Endometrial microvascular endothelial cells (primary cell): ENCODE data around the gene TMEFF2. TPM values are rescaled to one million over a fixed set of nuclear protein-coding genes. Genes with fewer than 3 reads are reported as not detected.

Source experiments
- in situ Hi-C: cut with HindIII; loops from 2 replicates; pipeline ENCODE4 v1.10.0; 2017; ENCODE audit warnings: low sequenced_read_pairs, low pct_unique_long_range_greater_than_20kb; ENCODE audit errors: inconsistent ontology term
- total RNA-seq: library from RNA; depleted of rRNA; stranded (reverse); fragments of >200 nt; gene quantifications from one replicate; pipeline ENCODE4 v1.2.3, GENCODE V29; 2015; ENCODE audit errors: inconsistent ontology term

The TMEFF2 gene
- total RNA-seq: not detected

- in situ Hi-C loops: no loop called here
These were observed at the start of gene TMEFF2 for GRCh38 chr2:192194866-192195547. TSS of gene TMEFF2 (minus strand) at chr2:192194933. CDS start at chr2:192194524, 409 bp downstream.

- in situ Hi-C loops: no loop called here
These were observed 48.8 kb upstream of the TMEFF2 start for GRCh38 chr2:192243488-192243887.

GRCh38 chr2:192236136-192236535 is 41.4 kb upstream of the TMEFF2 start:
- in situ Hi-C loops: no loop called here

- in situ Hi-C loops: no loop called here
These were observed 36.2 kb upstream of the TMEFF2 start for GRCh38 chr2:192230889-192231453.

- in situ Hi-C loops: no loop called here
These were observed 34.0 kb upstream of the TMEFF2 start for GRCh38 chr2:192228685-192229084.

GRCh38 chr2:192218970-192219369 is 24.2 kb upstream of the TMEFF2 start:
- in situ Hi-C loops: no loop called here

GRCh38 chr2:192218377-192218776 is 23.6 kb upstream of the TMEFF2 start:
- in situ Hi-C loops: no loop called here

GRCh38 chr2:192216336-192216735 is 21.6 kb upstream of the TMEFF2 start:
- in situ Hi-C loops: no loop called here

- in situ Hi-C loops: no loop called here
These were observed 20.6 kb upstream of the TMEFF2 start for GRCh38 chr2:192215096-192215877.

- in situ Hi-C loops: no loop called here
These were observed 14.1 kb upstream of the TMEFF2 start for GRCh38 chr2:192208848-192209247.

- in situ Hi-C loops: no loop called here
These were observed 11.7 kb upstream of the TMEFF2 start for GRCh38 chr2:192206399-192206798.

- in situ Hi-C loops: no loop called here
These were observed 9.1 kb upstream of the TMEFF2 start for GRCh38 chr2:192203876-192204275.

GRCh38 chr2:192202373-192202772 is 7.6 kb upstream of the TMEFF2 start:
- in situ Hi-C loops: no loop called here

- in situ Hi-C loops: no loop called here
These were observed 6.4 kb upstream of the TMEFF2 start for GRCh38 chr2:192201116-192201515.

GRCh38 chr2:192197357-192197756 is 2.6 kb upstream of the TMEFF2 start:
- in situ Hi-C loops: no loop called here

- in situ Hi-C loops: no loop called here
These were observed 1.9 kb upstream of the TMEFF2 start for GRCh38 chr2:192196421-192197194.

GRCh38 chr2:192195548-192196418 is 1.1 kb upstream of the TMEFF2 start:
- in situ Hi-C loops: no loop called here

- in situ Hi-C loops: no loop called here
These were observed 368 bp downstream of the TMEFF2 start for GRCh38 chr2:192194265-192194865.
